Effector CD4-positive, alpha-beta T cell (primary cell): ENCODE measurements around the gene ZNF445.
"Not testable (repeated sequence)": the region's sequence is repeated elsewhere in the genome, so short reads cannot be mapped to it uniquely, and the experiment has no call there.

Experiments used
- DNase-seq: peaks from one replicate; pipeline ENCODE4 v3.0.0-alpha.2; 2020

ZNF445 gene

GRCh38 chr3:44430466-44430865 is 47.0 kb downstream of the ZNF445 start:
- no peak for DNase-seq

GRCh38 chr3:44429459-44429858 is 48.0 kb downstream of the ZNF445 start:
- DNase-seq, result no peak

GRCh38 chr3:44428910-44429309 is 48.6 kb downstream of the ZNF445 start:
- DNase-seq, result no peak

GRCh38 chr3:44427683-44428082 is 49.8 kb downstream of the ZNF445 start:
- no peak for DNase-seq

GRCh38 chr3:44424758-44425157 is 52.7 kb downstream of the ZNF445 start:
- DNase-seq, result no peak

- DNase-seq, result no peak
Measured at GRCh38 chr3:44421280-44421679, 56.2 kb downstream of the ZNF445 start.

GRCh38 chr3:44420676-44421075 is 56.8 kb downstream of the ZNF445 start:
- no peak for DNase-seq

GRCh38 chr3:44419923-44420650 is 57.4 kb downstream of the ZNF445 start:
- DNase-seq, result no peak

GRCh38 chr3:44419116-44419922 is 58.2 kb downstream of the ZNF445 start:
- no peak for DNase-seq

- no peak for DNase-seq
Measured at GRCh38 chr3:44418549-44418948, 58.9 kb downstream of the ZNF445 start.

- not testable (repeated sequence) for DNase-seq
Measured at GRCh38 chr3:44418118-44418517, 59.4 kb downstream of the ZNF445 start.

- no peak for DNase-seq
Measured at GRCh38 chr3:44416031-44417030, 61.1 kb downstream of the ZNF445 start.

- no peak for DNase-seq
Measured at GRCh38 chr3:44415421-44415820, 62.0 kb downstream of the ZNF445 start.

- DNase-seq, result no peak
Measured at GRCh38 chr3:44414517-44415090, 62.9 kb downstream of the ZNF445 start.

- DNase-seq, result no peak
Measured at GRCh38 chr3:44412365-44412764, 65.1 kb downstream of the ZNF445 start.

GRCh38 chr3:44411031-44411645 is 66.3 kb downstream of the ZNF445 start:
- DNase-seq, result no peak

- no peak for DNase-seq
Measured at GRCh38 chr3:44409640-44410410, 67.6 kb downstream of the ZNF445 start.

- DNase-seq, result no peak
Measured at GRCh38 chr3:44402548-44402947, 74.9 kb downstream of the ZNF445 start.

- DNase-seq, result no peak
Measured at GRCh38 chr3:44400771-44401170, 76.7 kb downstream of the ZNF445 start.

GRCh38 chr3:44398853-44399252 is 78.6 kb downstream of the ZNF445 start:
- DNase-seq, result no peak

- DNase-seq, result not testable (repeated sequence)
Measured at GRCh38 chr3:44398271-44398670, 79.2 kb downstream of the ZNF445 start.
